ENCODE results near the gene ZDHHC11B.

DNA sequence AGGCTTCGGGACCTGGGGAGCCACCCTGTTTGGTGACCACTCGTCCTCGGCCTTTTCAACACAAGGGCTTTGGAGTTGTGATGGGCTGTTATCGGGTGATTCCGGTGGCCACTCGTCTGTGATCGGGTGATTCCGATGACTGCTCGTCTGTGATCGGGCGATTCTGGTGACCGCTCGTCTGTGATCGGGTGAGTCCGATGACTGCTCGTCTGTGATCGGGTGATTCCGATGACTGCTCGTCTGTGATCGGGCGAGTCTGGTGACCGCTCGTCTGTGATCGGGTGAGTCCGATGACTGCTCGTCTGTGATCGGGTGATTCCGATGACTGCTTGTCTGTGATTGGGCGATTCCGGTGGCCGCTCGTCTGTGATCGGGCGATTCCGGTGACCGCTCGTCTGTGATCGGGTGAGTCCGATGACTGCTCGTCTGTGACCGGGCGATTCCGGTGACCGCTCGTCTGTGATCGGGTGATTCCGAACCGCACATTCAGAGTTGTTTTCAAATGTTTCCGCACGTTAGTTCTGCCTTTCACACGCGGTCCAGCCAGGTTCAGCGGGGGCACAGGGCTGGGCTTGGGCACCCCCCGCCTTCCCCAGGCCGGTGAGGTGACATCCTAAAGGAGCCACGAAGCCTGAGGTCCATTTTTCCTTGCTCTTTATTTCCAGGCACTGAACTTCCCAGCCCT, 121.6 kb downstream of the ZDHHC11B start:
- TF ChIP-seq POLR2A (IDR thresholded peaks at IDR 0.05) (no peak), CTCF (IDR thresholded peaks at IDR 0.05) (no peak)

All from tibial nerve (tissue), 3 donors.